Myocyte (in vitro differentiated cells): ENCODE measurements around the gene IP6K3. TPM values are rescaled to one million over a fixed set of nuclear protein-coding genes. Genes with fewer than 3 reads are reported as not detected.

Source experiments
- DNase-seq: peaks from one replicate; pipeline ENCODE4 v3.0.0-alpha.2; 2012; ENCODE audit warnings: low read depth
- polyA plus RNA-seq: library from polyadenylated mRNA; unstranded; fragments of >200 nt; gene quantifications from one replicate; pipeline ENCODE4 v1.2.1, GENCODE V29; 2012; ENCODE audit warnings: missing spikeins
- total RNA-seq: library from RNA; depleted of rRNA; stranded (reverse); fragments of >200 nt; gene quantifications from 2 replicates; pipeline ENCODE4 v1.2.3, GENCODE V29; 2014

Gene IP6K3
- 70.3 and 72.6 TPM in 2 replicates for total RNA-seq
- 40.7 TPM for polyA plus RNA-seq

GRCh38 chr6:33746651-33747100 is at the start of gene IP6K3:
Gene IP6K3, minus strand, starts transcription at chr6:33746905. Its CDS starts 11,429 bp downstream, at chr6:33735476.
- peak; percentile 97 for DNase-seq

- DNase-seq: no peak
Measured at GRCh38 chr6:33794910-33795623, 48.4 kb upstream of the IP6K3 start.

- no peak for DNase-seq
Measured at GRCh38 chr6:33792981-33793380, 46.3 kb upstream of the IP6K3 start.

GRCh38 chr6:33791620-33792019 is 44.9 kb upstream of the IP6K3 start:
- no peak for DNase-seq

GRCh38 chr6:33790910-33791309 is 44.2 kb upstream of the IP6K3 start:
- DNase-seq: peak; percentile 46

- peak; percentile 85 for DNase-seq
Measured at GRCh38 chr6:33790379-33790778, 43.7 kb upstream of the IP6K3 start.

- no peak for DNase-seq
Measured at GRCh38 chr6:33789550-33789895, 42.8 kb upstream of the IP6K3 start.

- DNase-seq: peak; percentile 95
Measured at GRCh38 chr6:33788694-33789549, 42.2 kb upstream of the IP6K3 start, which contains the start of gene LEMD2. Gene LEMD2, minus strand, starts transcription at chr6:33789130. Its CDS starts 14 bp downstream, at chr6:33789116.

GRCh38 chr6:33787954-33788693 is 41.4 kb upstream of the IP6K3 start:
- peak; percentile 84 for DNase-seq

GRCh38 chr6:33787346-33787953 is 40.7 kb upstream of the IP6K3 start:
- DNase-seq: no peak

GRCh38 chr6:33786736-33787135 is 40.0 kb upstream of the IP6K3 start:
- no peak for DNase-seq

- no peak for DNase-seq
Measured at GRCh38 chr6:33785778-33786177, 39.1 kb upstream of the IP6K3 start.

GRCh38 chr6:33784787-33785186 is 38.1 kb upstream of the IP6K3 start:
- DNase-seq: no peak

GRCh38 chr6:33783781-33784520 is 37.2 kb upstream of the IP6K3 start:
- DNase-seq: no peak

- DNase-seq: no peak
Measured at GRCh38 chr6:33782561-33782960, 35.9 kb upstream of the IP6K3 start.

GRCh38 chr6:33781131-33781975 is 34.6 kb upstream of the IP6K3 start:
- DNase-seq: peak; percentile 43

- no peak for DNase-seq
Measured at GRCh38 chr6:33779895-33780294, 33.2 kb upstream of the IP6K3 start.

- DNase-seq: no peak
Measured at GRCh38 chr6:33779290-33779689, 32.6 kb upstream of the IP6K3 start.

- no peak for DNase-seq
Measured at GRCh38 chr6:33778444-33779121, 31.9 kb upstream of the IP6K3 start.
